ENCODE results near the gene AMACR.
"Not testable (repeated sequence)": the region's sequence is repeated elsewhere in the genome, so short reads cannot be mapped to it uniquely, and the experiment has no call there.

Gene AMACR

DNA sequence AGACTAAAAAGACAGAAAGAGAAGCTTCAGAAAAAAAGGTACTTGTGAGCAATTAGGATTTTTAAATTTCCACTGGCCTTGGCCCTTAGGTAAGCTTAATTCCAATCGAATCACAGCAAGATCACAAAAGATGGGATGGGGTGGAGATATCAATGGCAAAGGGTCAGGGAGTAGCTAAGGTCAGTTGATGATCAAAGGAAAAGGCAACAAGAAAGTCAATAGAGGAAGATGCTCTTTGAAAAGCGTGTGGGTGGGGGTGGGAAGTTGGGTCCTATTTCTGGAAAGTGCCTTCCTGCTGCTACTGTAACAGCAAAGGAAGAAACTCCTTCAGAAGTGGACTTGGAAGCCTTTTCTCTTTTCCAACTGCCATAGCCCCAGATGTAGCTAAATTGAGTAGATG, 27.9 kb upstream of the AMACR start:
- DNase-seq = no peak

- DNase-seq = no peak
Observed at GRCh38 chr5:34034534-34035327, 26.9 kb upstream of the AMACR start.

GRCh38 chr5:34031966-34032365, 24.1 kb upstream of the AMACR start:
- no peak for DNase-seq

DNA sequence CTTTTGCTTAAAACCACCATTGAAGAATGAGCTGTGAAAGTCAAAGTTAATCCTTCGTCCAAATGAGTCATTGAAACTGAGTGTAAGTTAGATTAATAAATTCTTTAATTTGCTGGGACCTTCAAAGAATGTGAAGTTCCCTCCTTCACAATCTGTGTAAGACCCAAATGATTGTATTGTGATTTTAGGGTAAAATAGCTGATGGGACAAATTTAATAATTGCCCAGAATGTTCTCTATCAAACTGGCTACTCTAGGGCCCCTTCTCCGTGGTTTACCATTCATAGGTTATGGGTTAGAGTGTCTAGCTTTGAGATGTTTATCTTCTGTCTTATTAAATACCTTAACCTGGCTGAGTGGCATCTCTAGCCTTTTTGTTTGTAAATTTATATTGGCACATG, 23.3 kb upstream of the AMACR start:
- DNase-seq = no peak

DNA sequence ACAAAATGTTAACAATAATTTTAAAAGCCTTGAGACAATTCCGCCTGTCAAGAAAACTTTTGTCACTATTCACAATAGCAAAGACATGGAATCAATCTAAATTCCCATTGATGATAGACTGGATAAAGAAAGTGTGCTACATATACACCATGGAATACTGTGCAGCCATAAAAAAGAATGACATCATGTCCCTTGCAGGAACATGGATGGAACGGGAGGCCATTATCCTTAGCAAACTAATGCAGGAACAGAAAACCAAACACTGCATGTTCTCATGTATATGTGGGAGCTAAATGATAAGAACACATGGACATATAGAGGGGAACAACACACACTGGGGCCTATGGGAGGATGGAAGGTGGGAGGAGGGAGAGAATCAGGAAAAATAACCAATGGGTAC, 22.7 kb upstream of the AMACR start:
- not testable (repeated sequence) for DNase-seq

DNA sequence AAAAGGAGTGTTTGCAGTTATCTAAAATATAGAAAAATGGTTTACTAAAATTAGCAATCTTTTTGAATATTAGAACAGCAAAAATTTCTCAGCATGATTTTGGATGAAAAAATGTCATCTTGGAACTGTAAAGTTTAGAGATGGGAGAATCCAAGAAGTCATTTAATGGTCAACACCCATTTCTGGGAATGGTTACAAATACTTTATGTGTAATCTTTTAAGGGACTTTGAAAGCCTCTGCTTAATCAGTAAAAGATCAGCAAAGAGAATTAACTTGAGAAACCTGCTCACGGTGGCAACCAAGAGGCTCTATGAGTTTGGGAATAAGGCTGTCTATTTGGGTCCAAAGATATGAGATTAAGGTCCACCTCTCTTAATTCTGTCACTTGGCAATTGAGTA, 22.2 kb upstream of the AMACR start:
- DNase-seq = no peak

DNA sequence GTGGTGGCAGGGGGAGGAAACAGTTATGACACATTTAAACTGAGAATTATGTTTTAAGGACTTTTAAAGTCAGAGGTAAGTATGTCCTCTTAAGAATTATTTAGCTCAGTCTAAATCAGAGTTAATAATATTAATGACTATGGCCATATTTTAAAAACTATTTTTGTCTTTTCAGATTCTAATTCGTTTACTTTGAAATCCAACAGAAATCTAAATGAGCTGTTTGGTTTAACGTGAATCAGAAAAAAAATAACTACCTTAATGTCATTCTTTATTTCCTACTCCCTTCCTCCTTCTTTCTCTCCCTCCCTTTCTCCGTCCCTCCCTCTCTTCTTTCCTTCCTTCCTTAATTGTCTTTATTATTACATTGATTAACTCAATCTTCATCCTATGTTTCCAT, 20.5 kb upstream of the AMACR start:
- DNase-seq = no peak

- no peak for DNase-seq
Observed at GRCh38 chr5:34026089-34026761, 18.4 kb upstream of the AMACR start.

DNA sequence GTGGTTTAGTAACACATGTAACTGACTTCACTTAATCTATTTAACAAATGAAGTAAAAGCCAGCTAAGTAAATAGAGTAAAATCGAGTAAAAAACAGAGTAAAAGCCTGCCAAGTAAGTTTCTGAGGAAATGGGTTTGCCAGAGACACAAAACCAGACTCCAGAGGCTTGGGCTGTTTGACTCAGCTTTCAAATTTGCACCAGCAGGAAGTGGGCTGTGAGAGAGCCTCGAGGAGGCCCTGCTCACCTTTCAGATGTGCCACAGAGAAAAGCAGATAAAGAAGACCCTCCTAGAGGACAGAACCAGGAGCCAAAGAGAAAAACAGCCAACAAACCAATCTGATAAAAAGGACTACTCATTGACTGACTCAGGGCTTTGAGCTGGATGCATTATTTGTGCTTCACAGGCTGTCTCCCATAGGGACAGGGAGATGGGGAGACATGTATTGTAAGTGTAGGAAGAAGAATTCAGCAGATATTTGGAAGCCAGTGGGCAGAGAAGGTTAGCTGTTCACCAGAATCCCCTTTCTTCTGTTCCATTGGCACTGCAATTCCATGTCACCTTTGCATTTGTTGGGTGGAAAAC, 14.4 kb upstream of the AMACR start:
- no peak for DNase-seq

- no peak for DNase-seq
Observed at GRCh38 chr5:34021334-34021733, 13.5 kb upstream of the AMACR start.

DNA sequence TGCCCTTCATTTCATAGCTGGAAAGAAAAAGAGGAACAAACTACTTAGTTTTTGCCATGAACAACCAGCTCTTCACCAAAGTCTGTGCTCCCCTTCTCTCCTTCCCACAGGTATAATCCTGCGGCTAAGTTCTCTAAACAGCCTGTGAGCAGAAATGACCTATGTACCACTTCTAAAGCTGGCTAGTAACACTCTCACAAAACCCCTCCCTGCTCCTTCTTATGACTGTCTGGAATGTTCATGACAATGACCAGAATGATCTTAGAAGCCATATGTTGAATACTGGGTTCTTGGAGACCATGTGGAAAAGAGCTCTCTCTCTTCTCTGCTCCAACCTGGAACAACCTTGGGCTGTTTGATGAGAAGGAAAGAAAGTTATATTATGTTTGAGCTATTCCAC, 12.9 kb upstream of the AMACR start:
- no peak for DNase-seq

- DNase-seq = no peak
Observed at GRCh38 chr5:34017254-34017653, 9.4 kb upstream of the AMACR start.

DNA sequence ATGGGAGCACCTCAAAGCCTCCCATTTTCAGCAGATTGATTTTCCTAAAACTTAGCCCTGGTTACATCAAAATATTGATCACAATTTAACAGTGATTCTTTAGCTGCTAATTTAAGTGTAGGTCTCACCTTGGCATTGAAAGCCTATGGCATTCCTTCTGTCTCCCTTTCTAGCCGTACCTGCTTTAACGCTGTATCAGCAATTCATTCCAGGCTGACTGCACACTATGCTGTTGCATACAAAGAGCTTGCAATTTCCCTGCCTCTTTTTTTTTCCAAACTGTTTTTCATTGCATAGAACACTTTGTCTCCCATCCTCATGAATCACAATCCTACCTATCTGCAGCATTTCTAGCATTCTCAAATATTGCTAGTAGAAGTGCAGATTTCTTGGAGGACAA, 8.9 kb upstream of the AMACR start:
- DNase-seq = no peak

DNA sequence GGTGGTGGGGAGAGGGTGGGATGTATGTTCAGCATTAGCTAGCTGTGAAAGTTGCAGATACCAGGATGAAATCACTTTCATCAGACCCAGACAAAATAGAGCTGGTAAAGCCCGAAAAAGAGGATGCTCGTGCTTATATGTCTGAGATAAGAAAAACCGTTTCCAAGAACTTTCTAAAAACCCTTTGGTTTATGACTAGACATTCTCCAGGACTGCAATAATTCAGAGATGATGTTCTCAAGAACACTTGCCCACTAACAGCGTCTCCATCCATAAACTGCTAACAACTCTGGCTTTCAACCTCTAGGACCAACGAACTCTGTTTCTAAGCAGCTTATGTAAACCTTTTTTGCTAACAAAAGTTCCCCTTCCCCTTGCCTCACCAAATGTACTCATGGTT, 8.4 kb upstream of the AMACR start:
- DNase-seq = no peak

GRCh38 chr5:34015120-34015822, 7.4 kb upstream of the AMACR start:
- DNase-seq = no peak

GRCh38 chr5:34014626-34015025, 6.8 kb upstream of the AMACR start:
- DNase-seq = no peak

- DNase-seq = no peak
Observed at GRCh38 chr5:34013547-34013946, 5.7 kb upstream of the AMACR start.

- no peak for DNase-seq
Observed at GRCh38 chr5:34012791-34013190, 4.9 kb upstream of the AMACR start.

- DNase-seq = no peak
Observed at GRCh38 chr5:34011536-34011935, 3.7 kb upstream of the AMACR start.

DNA sequence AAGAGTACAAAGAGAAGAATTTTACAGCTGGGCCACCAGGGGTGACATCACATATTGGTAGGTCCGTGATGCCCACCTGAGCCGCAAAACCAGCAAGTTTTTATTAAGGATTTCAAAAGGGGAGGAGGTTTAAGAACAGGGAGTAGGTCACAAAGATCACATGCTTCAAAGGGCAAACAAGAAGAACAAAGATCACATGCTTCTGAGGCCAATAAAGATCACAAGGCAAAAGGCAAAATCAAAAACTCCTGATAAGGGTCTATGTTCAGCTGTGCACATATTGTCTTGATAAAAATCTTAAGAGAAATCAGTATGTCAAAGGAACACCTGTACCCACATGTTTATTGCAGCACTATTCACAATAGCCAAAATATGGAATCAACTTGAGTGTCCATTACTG, 2.3 kb upstream of the AMACR start:
- not testable (repeated sequence) for DNase-seq

GRCh38 chr5:34009610-34010009, 1.8 kb upstream of the AMACR start:
- DNase-seq = no peak

DNA sequence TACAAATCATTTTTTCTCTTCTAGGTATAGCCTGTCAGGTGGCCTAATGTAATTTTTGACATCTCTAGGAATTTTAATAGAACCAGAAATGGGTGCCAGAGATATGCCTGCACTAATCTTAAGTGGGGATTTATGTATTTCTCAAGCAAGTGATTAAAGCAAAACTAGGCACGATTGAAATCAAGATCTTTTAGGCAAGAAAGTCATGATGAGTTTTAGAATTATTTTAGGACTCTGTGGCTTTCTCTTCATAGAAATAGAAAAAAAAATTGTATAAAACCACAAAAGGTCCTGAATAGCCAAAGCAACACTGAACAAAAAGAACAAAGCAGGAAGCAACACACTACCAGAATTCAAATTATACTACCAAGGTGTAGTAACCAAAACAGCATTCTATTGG, 952 bp upstream of the AMACR start:
- DNase-seq = no peak

GRCh38 chr5:34007201-34007620, 639 bp downstream of the AMACR start:
- no peak for DNase-seq

DNA sequence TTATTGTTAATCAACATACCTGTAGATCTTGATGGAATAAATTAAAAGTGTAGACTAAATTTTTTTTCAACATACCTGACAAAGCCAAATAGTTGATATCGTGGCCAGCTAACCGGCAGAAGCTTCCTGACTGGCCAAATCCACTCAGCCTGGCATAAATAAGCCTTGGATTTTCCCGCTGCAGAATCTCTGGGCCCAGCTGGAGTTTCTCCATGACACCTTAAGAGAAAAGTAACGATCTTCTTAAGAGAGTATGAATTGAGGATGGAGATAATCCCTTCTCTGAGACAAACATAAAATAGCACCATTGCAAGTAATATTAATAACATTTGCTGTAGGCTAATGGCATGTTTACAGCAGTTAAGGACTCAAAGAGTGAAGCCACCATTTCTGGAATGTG, 2.2 kb downstream of the AMACR start:
- DNase-seq = no peak
